Panc1 (cell line): ENCODE measurements around the gene RELL1. TPM values are rescaled to one million over a fixed set of nuclear protein-coding genes. Genes with fewer than 3 reads are reported as not detected.

Source experiments
- ATAC-seq: fragments of 200-7000 bp; cut with Tn5 transposase; 2 replicates; pipeline ENCODE4 v1.9.1; 2020; ENCODE audit warnings: mild to moderate bottlenecking, moderate library complexity
- BruUV-seq: library from RNA; stranded (reverse); fragments of 400-500 nt; replicated peaks from 2 replicates; lab custom pipeline; 2021; lab: Mats Ljungman, UMichigan
- CTCF ChIA-PET: fragments of 300-600 bp; sonication (Branson Sonifier 250); formaldehyde crosslinking; loops from one replicate; lab custom pipeline; 2022; ENCODE audit warnings: antibody characterized with exemption; lab: Charles Lee
- POLR2A ChIA-PET: fragments of 300-600 bp; sonication (Branson Sonifier 250); formaldehyde crosslinking; loops from one replicate; lab custom pipeline; 2022; ENCODE audit warnings: antibody characterized with exemption; lab: Charles Lee
- DNase-seq: peaks from one replicate; pipeline ENCODE4 v3.0.0-alpha.2; 2010; ENCODE audit warnings: low read depth, low spot score
- H3K27ac ChIP-seq: 2 replicates; pipeline ENCODE4 v1.5.1; 2011; ENCODE audit warnings: mild to moderate bottlenecking, low read length, inconsistent platforms
- H3K27me3 ChIP-seq: fragments of 200-500 bp; sonication (Bioruptor generic); 2 replicates; pipeline ENCODE4 v1.6.0; 2014; ENCODE audit warnings: low read length, inconsistent platforms; ENCODE audit not compliant: control insufficient read depth, insufficient read depth
- H3K36me3 ChIP-seq: fragments of 200-500 bp; sonication (Bioruptor generic); 2 replicates; pipeline ENCODE4 v1.5.1; 2014; ENCODE audit warnings: inconsistent platforms, mild to moderate bottlenecking, low read length, moderate library complexity; ENCODE audit not compliant: control insufficient read depth, insufficient read depth
- H3K4me1 ChIP-seq: 2 replicates; pipeline ENCODE4 v1.5.1; 2011; ENCODE audit warnings: inconsistent platforms, mild to moderate bottlenecking, low read length, moderate library complexity; ENCODE audit not compliant: control insufficient read depth, insufficient read depth
- H3K4me3 ChIP-seq, 2 experiments: 2 replicates each; pipeline ENCODE4 v1.5.1; 2011 to 2012; ENCODE audit warnings: low read depth in 2 of 2, low read length in 2 of 2, mild to moderate bottlenecking in 2 of 2, inconsistent platforms in 1 of 2, moderate library complexity in 1 of 2
- H3K9me3 ChIP-seq: fragments of 200-500 bp; sonication (Bioruptor generic); 2 replicates; pipeline ENCODE4 v1.5.1; 2014; ENCODE audit warnings: low read depth, mild to moderate bottlenecking, inconsistent platforms, low read length, moderate library complexity; ENCODE audit not compliant: control insufficient read depth, insufficient read depth
- CTCF ChIP-seq: fragments of 450-650 bp; IDR thresholded peaks from 2 replicates; pipeline ENCODE4 v1.5.1; 2017; ENCODE audit warnings: mild to moderate bottlenecking
- POLR2AphosphoS5 ChIP-seq: IDR thresholded peaks from 2 replicates; pipeline ENCODE4 v1.6.1; 2012; ENCODE audit warnings: mild to moderate bottlenecking, low read depth, low read length, moderate library complexity
- SIN3A ChIP-seq: IDR thresholded peaks from 2 replicates; pipeline ENCODE4 v1.6.1; 2012; ENCODE audit warnings: low read depth, mild to moderate bottlenecking, low read length, moderate library complexity, borderline replicate concordance; ENCODE audit not compliant: insufficient read depth
- TCF7L2 ChIP-seq: IDR thresholded peaks from 2 replicates; pipeline ENCODE4 v1.6.1; 2011; ENCODE audit warnings: mild to moderate bottlenecking, low read depth, low read length, inconsistent platforms
- in situ Hi-C: cut with HindIII; loops from 2 replicates; pipeline ENCODE4 v1.10.0; 2016; ENCODE audit warnings: low sequenced_read_pairs, low pct_unique_long_range_greater_than_20kb
- intact Hi-C: fragments of 100-400 bp; cut with micrococcal nuclease; formaldehyde crosslinking; loops from one replicate; pipeline ENCODE4 v1.10.0; 2022; ENCODE audit not compliant: unreplicated experiment
- total RNA-seq: library from RNA; stranded (reverse); gene quantifications from one replicate; pipeline ENCODE4 v1.2.1, GENCODE V29; 2021; ENCODE audit not compliant: unreplicated experiment
- TF ChIP-seq, protein P1 (sequence below), 2 experiments: IDR thresholded peaks; 2 replicates each; pipeline ENCODE4 v1.6.1; 2011 to 2012; ENCODE audit warnings: low read depth in 2 of 2, control low read depth in 1 of 2, low read length in 1 of 2, mild to moderate bottlenecking in 1 of 2, moderate library complexity in 1 of 2; ENCODE audit not compliant: insufficient read depth in 1 of 2

Gene RELL1
- total RNA-seq, 1 experiment from 2014 or later = 29.1 TPM

- POLR2A ChIA-PET = no interaction called here
- Histone ChIP-seq H3K36me3 (no peaks in the 10 kb centered on the region), H3K9me3 (no peaks in the 10 kb centered on the region), H3K27me3 (no peaks in the 10 kb centered on the region), H3K4me3 (no peak overlapping the region), H3K4me1 (no peaks in the 10 kb centered on the region), H3K27ac (no peak overlapping the region)
- intact Hi-C loops = no loop called here
- ATAC-seq = no peak
- DNase-seq = no peak
- no peak for TF ChIP-seq CTCF
- TF ChIP-seq SIN3A = no peak
- TF ChIP-seq POLR2AphosphoS5 = no peak
- no peak for TF ChIP-seq TCF7L2
- TF ChIP-seq, protein P1, sequence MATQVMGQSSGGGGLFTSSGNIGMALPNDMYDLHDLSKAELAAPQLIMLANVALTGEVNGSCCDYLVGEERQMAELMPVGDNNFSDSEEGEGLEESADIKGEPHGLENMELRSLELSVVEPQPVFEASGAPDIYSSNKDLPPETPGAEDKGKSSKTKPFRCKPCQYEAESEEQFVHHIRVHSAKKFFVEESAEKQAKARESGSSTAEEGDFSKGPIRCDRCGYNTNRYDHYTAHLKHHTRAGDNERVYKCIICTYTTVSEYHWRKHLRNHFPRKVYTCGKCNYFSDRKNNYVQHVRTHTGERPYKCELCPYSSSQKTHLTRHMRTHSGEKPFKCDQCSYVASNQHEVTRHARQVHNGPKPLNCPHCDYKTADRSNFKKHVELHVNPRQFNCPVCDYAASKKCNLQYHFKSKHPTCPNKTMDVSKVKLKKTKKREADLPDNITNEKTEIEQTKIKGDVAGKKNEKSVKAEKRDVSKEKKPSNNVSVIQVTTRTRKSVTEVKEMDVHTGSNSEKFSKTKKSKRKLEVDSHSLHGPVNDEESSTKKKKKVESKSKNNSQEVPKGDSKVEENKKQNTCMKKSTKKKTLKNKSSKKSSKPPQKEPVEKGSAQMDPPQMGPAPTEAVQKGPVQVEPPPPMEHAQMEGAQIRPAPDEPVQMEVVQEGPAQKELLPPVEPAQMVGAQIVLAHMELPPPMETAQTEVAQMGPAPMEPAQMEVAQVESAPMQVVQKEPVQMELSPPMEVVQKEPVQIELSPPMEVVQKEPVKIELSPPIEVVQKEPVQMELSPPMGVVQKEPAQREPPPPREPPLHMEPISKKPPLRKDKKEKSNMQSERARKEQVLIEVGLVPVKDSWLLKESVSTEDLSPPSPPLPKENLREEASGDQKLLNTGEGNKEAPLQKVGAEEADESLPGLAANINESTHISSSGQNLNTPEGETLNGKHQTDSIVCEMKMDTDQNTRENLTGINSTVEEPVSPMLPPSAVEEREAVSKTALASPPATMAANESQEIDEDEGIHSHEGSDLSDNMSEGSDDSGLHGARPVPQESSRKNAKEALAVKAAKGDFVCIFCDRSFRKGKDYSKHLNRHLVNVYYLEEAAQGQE (IDR thresholded peaks at IDR 0.05; ENCODE audit: insufficient read depth in 1 of 2, low read depth in 2 of 2, low read length in 1 of 2) = no peak
- in situ Hi-C loops = no loop called here
- BruUV-seq = no TSS peak
- CTCF ChIA-PET = no interaction called here
Observed at GRCh38 chr4:37732526-37733186, 46.5 kb upstream of the RELL1 start.

DNA sequence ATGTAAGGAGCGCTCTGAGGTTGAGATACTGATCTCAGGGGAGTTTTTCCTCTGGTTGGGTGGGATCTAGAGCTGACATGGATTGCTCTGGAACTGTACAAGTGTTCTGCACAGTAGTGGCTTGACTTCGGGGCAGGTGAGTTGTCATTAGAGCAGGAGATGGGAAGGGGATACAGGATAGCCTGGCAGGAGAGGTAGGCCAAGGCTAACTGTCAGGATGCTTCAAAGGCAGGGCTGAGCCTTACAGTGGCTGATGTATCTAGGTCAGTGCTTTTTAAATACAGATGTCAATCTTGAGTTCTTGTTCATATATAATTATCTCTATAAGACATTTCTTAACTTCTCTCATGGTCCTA is 43.5 kb upstream of the RELL1 start:
- no peaks in the 10 kb centered on the region for H3K4me1 ChIP-seq
- in situ Hi-C loops = no loop called here
- BruUV-seq = no TSS peak
- H3K36me3 ChIP-seq = no peaks in the 10 kb centered on the region
- intact Hi-C loops = no loop called here
- H3K9me3 ChIP-seq = no peaks in the 10 kb centered on the region
- TF ChIP-seq SIN3A (no peak), POLR2AphosphoS5 (no peak), CTCF (no peak), TCF7L2 (no peak)
- TF ChIP-seq, protein P1 (IDR thresholded peaks at IDR 0.05; ENCODE audit: insufficient read depth in 1 of 2, low read depth in 2 of 2, low read length in 1 of 2) = no peak
- ATAC-seq = no peak
- no peak overlapping the region for H3K27ac ChIP-seq
- no peak for DNase-seq
- ChIA-PET CTCF (no interaction called here), POLR2A (no interaction called here)
- no peak overlapping the region for H3K4me3 ChIP-seq
- no peaks in the 10 kb centered on the region for H3K27me3 ChIP-seq
